ENCODE data around the gene ATP13A3. TPM values are rescaled to one million over a fixed set of nuclear protein-coding genes. Genes with fewer than 3 reads are reported as not detected.

ATP13A3 gene
- total and polyA plus RNA-seq, 9 of the 15 experiments (the other 6 are each of a cell fraction or from before 2014, with no cell fraction given) = 16.6 to 135 (median 86.6) TPM

- H3K9me3 ChIP-seq (replicated peaks; ENCODE audit: control insufficient read depth, insufficient read depth, low read depth, low read length) = no peaks in the 10 kb centered on the region
- H3K36me3 ChIP-seq (ENCODE audit: control insufficient read depth, insufficient read depth, low read length) = no peaks in the 10 kb centered on the region
- in situ Hi-C loops (cut with MboI) (no loop called here), intact Hi-C loops (cut with micrococcal nuclease) (no loop called here)
- peaks cover 18 to 43% of the 10 kb centered on the region in 2 experiments for H3K27me3 ChIP-seq (ENCODE audit: control insufficient read depth in 2 of 2, insufficient read depth in 2 of 2, low read length in 2 of 2)
- TF ChIP-seq ZNF511 (CRISPR knock-in tag; IDR thresholded peaks at IDR 0.05) (no peak), CHD1 (IDR thresholded peaks at IDR 0.05; ENCODE audit: low read length) (no peak), NBN (IDR thresholded peaks at IDR 0.05; ENCODE audit: low read depth) (no peak), THRAP3 (IDR thresholded peaks at IDR 0.05; ENCODE audit: borderline replicate concordance) (no peak), KHSRP (IDR thresholded peaks at IDR 0.05) (no peak), NKRF (IDR thresholded peaks at IDR 0.05; ENCODE audit: borderline replicate concordance) (no peak), MLX (CRISPR knock-in tag; conservative IDR thresholded peaks at IDR 0.05) (no peak), BCL6 (CRISPR knock-in tag; IDR thresholded peaks at IDR 0.05) (no peak), KAT7 (CRISPR knock-in tag; IDR thresholded peaks at IDR 0.05; ENCODE audit: borderline replicate concordance) (no peak), E2F5 (CRISPR knock-in tag; IDR thresholded peaks at IDR 0.05) (no peak), ZNF444 (CRISPR knock-in tag; IDR thresholded peaks at IDR 0.05) (no peak), MCM2 (IDR thresholded peaks at IDR 0.05; ENCODE audit: low read depth) (no peak), SMC3 (conservative IDR thresholded peaks at IDR 0.05; ENCODE audit: insufficient read depth, low read depth, low read length) (no peak), NFE2 (IDR thresholded peaks at IDR 0.05; ENCODE audit: low read depth) (no peak), ZNF785 (CRISPR knock-in tag; IDR thresholded peaks at IDR 0.05) (no peak)
- no TSS peak for BruUV-seq (replicated peaks)
- no peak overlapping the region for H3K9ac ChIP-seq (ENCODE audit: insufficient read depth in 1 of 2, low read depth in 2 of 2, low read length in 2 of 2)
- no peak overlapping the region for H3K4me2 ChIP-seq (ENCODE audit: insufficient read depth, low read length)
- ATAC-seq (no peak), FAIRE-seq (no peak), DNase-seq (ENCODE audit: extremely low read depth in 1 of 4, low spot score in 3 of 4) (no peak)
- no peak overlapping the region for H3K27ac ChIP-seq (ENCODE audit: extremely low read depth, low read depth, low read length)
- ChIA-PET CTCF (ENCODE audit: low intra/inter-chr PET ratio) (no interaction called here), POLR2A (no interaction called here)
- H3K4me1 ChIP-seq (replicated peaks in 1 of 2; ENCODE audit: control insufficient read depth in 2 of 2, insufficient read depth in 2 of 2, low read length in 2 of 2) = no peaks in the 10 kb centered on the region; a peak in 1 of 5 replicates
- no peak overlapping the region for H2AFZ ChIP-seq (ENCODE audit: low read depth, low read length)
- no peaks in the 10 kb centered on the region for H3K9me1 ChIP-seq (ENCODE audit: control insufficient read depth, insufficient read depth, low read length)
- 20% methylated on average over 8 of the region's 8 CpGs for WGBS (ENCODE audit: insufficient coverage, low coverage, missing lambda C conversion rate)
- no peak overlapping the region for H3K4me3 ChIP-seq
- no peaks in the 10 kb centered on the region for H4K20me1 ChIP-seq (replicated peaks; ENCODE audit: control insufficient read depth, insufficient read depth, low read length)
- no peaks in the 10 kb centered on the region for H3K79me2 ChIP-seq (ENCODE audit: control insufficient read depth, insufficient read depth, low read length)
Observed at GRCh38 chr3:194389269-194389668, 97.5 kb downstream of the ATP13A3 start.
